Stimulated activated CD8-positive, alpha-beta memory T cell treated with anti-CD3 and anti-CD28 coated beads, Interleukin-15, amount 100 ng/mL, for 1 hour (primary cell): ENCODE results near the gene SLC35D1.

Experiments used
- DNase-seq: peaks from one replicate; pipeline ENCODE4 v3.0.0-alpha.2; 2020; ENCODE audit warnings: low read depth

The SLC35D1 gene

DNA sequence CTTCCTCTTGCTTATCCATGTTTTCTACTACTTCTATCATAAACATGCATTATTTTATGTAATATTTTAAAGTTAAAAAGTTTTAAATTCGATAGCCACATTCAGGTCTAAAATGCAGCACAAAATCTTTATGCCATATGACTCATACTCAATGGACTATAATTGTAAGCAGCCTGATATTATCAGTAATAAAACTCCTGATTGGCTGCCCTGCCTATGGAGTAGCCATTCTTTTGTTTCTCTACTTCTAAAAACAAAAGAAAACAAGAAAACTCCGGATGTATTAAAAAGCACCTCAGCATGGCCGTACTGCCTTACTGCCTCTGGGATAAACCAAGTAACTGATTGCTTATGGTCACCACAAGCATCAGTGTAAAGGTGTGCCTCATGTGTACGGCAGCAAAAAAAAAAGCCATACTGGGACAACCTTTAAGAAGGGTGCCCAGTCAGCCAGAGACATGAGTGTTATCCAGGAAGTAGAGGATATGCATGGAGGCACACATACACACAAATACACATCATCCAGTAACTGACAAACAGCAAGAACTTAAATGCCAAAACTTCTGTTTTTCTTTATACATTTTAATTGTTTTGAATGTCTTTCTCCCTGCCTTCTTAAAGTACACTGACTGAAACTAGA is 9.2 kb downstream of the SLC35D1 start:
- no peak for DNase-seq

GRCh38 chr1:67043366-67043765 is 10.6 kb downstream of the SLC35D1 start:
- no peak for DNase-seq

GRCh38 chr1:67041841-67042503 is 12.0 kb downstream of the SLC35D1 start:
- DNase-seq, result no peak

DNA sequence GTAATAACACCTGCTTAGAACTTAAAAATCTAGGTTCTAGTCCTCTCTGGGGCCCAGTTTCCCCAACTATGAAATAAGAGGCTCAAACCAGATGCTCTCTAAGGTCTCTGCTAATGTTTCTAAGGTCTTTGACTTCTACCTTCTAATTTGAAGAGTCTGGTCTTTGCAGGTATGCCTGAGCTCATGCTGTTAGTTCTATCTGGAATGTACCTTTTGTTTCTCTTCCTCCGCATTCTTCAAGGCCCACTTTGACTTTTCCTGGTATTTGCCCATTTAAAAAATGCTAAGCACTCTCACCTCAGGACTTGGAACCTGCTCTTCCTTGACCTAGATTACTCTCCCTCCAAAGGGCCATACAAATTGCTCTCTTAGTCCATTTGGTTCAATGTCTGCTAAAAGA is 13.5 kb downstream of the SLC35D1 start:
- DNase-seq, result no peak

DNA sequence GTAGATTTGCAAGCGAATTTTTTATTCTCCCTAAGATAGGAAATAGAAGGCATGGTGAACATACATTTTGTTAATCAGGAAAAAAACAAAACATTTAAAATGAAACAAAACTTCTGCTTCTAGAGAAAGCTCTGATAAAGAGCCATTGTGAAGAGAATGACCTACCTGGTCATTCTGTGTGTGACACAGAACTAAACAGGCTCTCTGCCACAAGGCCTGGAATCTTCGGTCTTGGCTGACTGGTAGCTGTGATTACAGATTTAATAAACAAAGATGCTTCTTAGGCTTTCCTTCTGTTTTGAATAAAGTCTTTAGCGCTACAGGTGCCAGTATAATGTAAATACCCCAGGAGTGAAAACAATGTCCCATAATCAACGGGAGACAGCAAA is 22.1 kb downstream of the SLC35D1 start:
- DNase-seq, result no peak

GRCh38 chr1:67031121-67031858 is 22.7 kb downstream of the SLC35D1 start:
- DNase-seq, result no peak

- DNase-seq, result no peak
Measured at GRCh38 chr1:67029472-67029871, 24.5 kb downstream of the SLC35D1 start.

GRCh38 chr1:67020765-67021164 is 33.2 kb downstream of the SLC35D1 start:
- DNase-seq, result no peak

GRCh38 chr1:67020304-67020703 is 33.6 kb downstream of the SLC35D1 start:
- DNase-seq, result no peak

DNA sequence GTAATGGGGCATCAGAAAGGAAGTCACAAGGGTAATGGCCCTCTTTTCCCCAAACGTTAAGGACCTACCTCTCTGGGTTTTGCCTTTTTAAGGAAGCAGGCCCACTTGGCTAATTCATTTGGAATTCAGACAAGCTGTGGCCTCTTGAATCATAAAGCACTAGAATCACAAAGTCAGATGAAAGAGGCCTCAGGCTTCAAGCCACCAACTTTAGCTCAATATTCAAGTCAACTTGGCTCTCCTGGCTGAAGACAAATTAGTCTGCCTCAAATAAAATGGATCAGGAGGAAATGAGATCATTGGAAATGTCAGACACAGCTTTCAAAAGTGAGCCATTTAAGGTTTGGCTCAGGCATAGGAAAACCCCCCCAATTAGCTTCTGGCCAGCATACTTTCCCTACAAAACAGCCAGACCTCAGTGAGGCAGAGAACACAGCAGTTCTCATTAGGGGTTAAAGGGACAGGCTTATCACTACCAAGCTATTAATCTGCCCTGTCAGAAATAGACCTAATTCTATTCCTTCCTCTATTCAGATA is 34.3 kb downstream of the SLC35D1 start:
- DNase-seq, result no peak

DNA sequence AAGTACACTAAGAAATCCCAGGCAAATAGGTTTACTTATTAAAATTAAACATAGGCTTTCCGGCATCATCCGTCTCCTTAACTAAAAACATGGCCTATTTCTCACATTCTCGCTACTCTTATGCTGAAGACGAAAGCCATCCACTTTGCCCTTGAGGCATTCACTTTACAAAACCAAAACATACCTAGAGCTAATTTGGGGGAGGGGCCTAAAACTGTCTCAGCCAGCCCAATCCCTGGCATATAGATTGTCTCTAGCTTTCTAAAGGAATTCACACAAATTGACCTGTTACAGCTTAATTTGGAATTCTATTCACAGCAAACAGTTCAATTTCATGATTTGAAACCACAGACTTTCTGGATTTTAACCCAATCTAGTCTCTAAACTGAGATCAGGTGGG is 34.8 kb downstream of the SLC35D1 start:
- DNase-seq, result no peak

DNA sequence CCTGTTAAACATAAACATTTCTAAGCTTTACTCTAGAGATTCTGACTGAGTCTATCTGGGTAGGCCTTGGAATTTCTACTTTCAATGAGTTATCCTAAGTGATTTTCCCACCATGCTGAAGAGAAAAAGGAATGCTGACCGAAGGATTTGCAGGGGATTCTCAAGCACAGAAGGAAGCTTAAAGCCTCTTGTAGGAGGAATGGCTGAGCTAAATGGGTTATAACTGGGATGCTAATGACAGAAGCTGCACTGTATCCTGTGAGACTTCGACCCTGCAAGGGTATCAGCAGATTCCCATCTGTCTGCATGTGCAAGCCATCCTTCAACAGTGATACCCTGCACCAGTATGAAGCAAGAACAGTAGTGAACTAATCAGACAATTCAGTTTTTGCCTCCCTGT is 35.4 kb downstream of the SLC35D1 start:
- DNase-seq, result no peak

- no peak for DNase-seq
Measured at GRCh38 chr1:67013573-67013972, 40.4 kb downstream of the SLC35D1 start.

- DNase-seq, result no peak
Measured at GRCh38 chr1:67009792-67010191, 44.2 kb downstream of the SLC35D1 start.

GRCh38 chr1:67005068-67005467 is 48.9 kb downstream of the SLC35D1 start:
- DNase-seq, result no peak

DNA sequence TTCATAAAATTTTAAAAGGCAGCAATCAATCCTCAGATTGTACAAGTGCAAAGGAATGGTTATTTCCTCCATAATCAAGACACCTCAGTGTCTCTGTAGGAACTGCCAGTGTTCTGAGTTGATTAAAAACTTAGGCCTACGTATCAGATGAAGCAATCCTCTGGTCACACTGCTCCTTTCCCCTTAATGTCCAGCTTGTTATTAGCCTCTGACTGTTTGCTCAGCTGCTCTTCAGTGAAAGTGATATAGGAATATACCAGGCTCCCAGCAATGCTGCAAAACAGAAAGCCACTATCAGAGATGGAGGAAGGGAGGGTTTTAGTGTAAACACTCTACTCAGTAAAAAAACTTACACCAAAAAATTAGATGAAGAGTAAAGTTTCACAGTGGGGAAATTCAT is 49.8 kb downstream of the SLC35D1 start:
- no peak for DNase-seq

- no peak for DNase-seq
Measured at GRCh38 chr1:67001682-67002425, 52.1 kb downstream of the SLC35D1 start.

DNA sequence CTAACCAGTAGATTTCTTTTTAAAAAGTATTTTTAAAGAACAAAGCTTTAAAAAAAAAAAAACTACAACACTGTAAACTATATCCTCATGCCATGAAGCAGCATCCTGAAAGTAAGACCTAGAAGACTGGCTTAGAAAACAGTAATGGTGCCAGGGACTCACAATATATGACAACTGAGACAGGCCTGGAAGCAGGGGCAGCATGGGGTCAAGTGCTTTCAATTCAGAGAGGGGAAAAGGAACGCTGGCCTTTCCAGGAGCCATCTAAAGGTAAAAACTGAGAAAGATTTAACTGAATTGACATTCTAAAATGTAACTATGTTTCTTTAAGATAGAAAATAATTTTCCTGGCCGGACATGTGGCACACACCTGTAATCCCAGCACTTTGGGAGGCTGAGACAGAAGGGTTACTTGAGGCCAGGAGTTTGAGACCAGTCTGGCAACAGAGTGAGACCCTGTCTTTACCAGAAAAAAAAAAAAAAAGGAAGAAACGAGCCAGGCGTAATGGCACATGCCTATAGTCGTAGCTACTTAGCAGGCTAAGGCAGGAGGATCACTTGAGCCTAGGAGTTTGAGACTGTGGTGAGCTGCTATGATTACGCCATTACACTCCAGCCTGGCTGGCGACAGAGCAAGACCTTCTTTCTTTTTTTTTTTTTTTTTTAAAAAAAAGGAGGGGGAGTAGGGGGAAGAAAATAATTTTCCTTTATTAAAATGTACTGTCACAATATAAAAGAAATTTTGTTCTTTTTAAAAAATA is 54.1 kb downstream of the SLC35D1 start:
- DNase-seq, result no peak

DNA sequence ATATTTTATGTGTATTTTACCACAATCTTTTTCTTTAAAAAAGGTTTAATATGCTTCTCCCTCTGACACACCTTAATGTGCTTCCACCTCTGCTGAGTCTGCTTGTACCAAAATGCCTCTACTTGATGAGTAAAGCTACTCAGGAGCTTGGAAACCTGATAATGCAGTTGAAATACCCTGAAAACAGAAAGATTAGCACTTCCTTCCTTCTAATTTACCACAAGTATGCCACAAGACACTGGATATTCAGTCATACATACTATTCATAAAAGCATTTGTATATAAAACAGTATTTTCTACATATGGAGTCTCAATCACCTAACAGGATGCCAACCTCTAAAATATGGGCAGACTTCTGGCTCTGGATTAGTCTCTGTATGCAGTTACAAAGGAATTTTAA is 55.0 kb downstream of the SLC35D1 start:
- DNase-seq, result no peak

DNA sequence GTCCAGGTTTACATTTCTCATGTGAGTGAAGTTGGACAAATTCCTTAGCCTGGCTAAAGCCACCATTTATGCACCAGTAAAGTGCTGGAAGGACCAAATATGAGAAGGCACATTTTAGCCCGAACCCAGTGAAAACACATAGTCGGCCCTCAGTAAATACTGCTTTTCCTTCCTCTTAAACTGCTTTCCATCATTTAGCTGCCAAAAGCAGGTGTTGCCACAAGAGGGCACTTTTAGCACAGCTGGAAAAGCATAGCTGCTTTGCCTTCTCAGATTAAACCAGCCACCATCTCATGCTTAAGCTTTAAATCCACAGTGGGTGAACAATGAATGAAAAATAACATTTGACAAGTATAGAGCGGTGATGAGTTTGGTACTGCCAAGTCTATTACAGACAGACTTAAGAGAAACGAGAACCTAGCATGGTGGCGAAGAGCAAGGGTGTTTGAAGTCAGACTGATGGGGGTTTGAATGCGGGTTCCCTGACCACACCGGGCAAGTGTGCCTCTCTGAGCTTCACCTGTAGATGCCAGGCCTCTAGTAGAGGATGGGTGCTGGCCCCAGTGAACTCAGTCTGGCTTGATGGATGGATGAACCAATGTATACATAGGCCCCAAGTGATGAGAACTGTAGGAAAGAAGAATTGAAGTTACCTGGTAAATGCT is 57.8 kb downstream of the SLC35D1 start:
- DNase-seq, result peak; percentile 27

- no peak for DNase-seq
Measured at GRCh38 chr1:66993076-66993475, 60.9 kb downstream of the SLC35D1 start.
